NK-92 (cell line): Measurements from ENCODE around the gene EGFR.

Experiments
- DNase-seq: peaks from one replicate; lab custom pipeline; 2025; ENCODE audit not compliant: unreplicated experiment; lab: John Stamatoyannopoulos, UW

EGFR gene

GRCh38 chr7:55240418-55241142 lies 221.8 kb downstream of the EGFR start:
- DNase-seq: no peak

GRCh38 chr7:55241958-55242357 lies 223.1 kb downstream of the EGFR start:
- no peak for DNase-seq

- no peak for DNase-seq
These were observed 223.8 kb downstream of the EGFR start for GRCh38 chr7:55242613-55243012.

- DNase-seq: no peak
These were observed 225.4 kb downstream of the EGFR start for GRCh38 chr7:55244006-55244745.

- DNase-seq: no peak
These were observed 226.5 kb downstream of the EGFR start for GRCh38 chr7:55245271-55245723.

- no peak for DNase-seq
These were observed 227.4 kb downstream of the EGFR start for GRCh38 chr7:55246171-55246570.

GRCh38 chr7:55247428-55247827 lies 228.6 kb downstream of the EGFR start:
- no peak for DNase-seq

GRCh38 chr7:55248526-55248925 lies 229.7 kb downstream of the EGFR start:
- no peak for DNase-seq

GRCh38 chr7:55249332-55249731 lies 230.5 kb downstream of the EGFR start:
- DNase-seq: no peak

- DNase-seq: no peak
These were observed 231.5 kb downstream of the EGFR start for GRCh38 chr7:55250313-55250712.

GRCh38 chr7:55251313-55251712 lies 232.5 kb downstream of the EGFR start:
- no peak for DNase-seq

- no peak for DNase-seq
These were observed 233.1 kb downstream of the EGFR start for GRCh38 chr7:55251911-55252310.

- DNase-seq: no peak
These were observed 233.6 kb downstream of the EGFR start for GRCh38 chr7:55252386-55252785.

GRCh38 chr7:55253188-55253587 lies 234.4 kb downstream of the EGFR start:
- DNase-seq: no peak

GRCh38 chr7:55254242-55254595 lies 235.4 kb downstream of the EGFR start:
- no peak for DNase-seq

- no peak for DNase-seq
These were observed 236.0 kb downstream of the EGFR start for GRCh38 chr7:55254596-55255495.

GRCh38 chr7:55255496-55256445 lies 237.0 kb downstream of the EGFR start:
- no peak for DNase-seq

- no peak for DNase-seq
These were observed 239.8 kb downstream of the EGFR start for GRCh38 chr7:55258631-55259030.

- DNase-seq: no peak
These were observed 241.4 kb downstream of the EGFR start for GRCh38 chr7:55260171-55260570.

GRCh38 chr7:55260676-55261385 lies 242.0 kb downstream of the EGFR start:
- no peak for DNase-seq
